NOMO-1 (cell line): ENCODE data around the gene TRMT1.

ENCODE experiments used
- DNase-seq, 2 experiments: peaks; one replicate each; lab custom pipeline; 2025; ENCODE audit not compliant: unreplicated experiment in 2 of 2; lab: John Stamatoyannopoulos, UW

TRMT1 gene

GRCh38 chr19:13103581-13104359 lies 12.8 kb downstream of the TRMT1 start:
- peak; percentile 20 to 40 for DNase-seq

DNA sequence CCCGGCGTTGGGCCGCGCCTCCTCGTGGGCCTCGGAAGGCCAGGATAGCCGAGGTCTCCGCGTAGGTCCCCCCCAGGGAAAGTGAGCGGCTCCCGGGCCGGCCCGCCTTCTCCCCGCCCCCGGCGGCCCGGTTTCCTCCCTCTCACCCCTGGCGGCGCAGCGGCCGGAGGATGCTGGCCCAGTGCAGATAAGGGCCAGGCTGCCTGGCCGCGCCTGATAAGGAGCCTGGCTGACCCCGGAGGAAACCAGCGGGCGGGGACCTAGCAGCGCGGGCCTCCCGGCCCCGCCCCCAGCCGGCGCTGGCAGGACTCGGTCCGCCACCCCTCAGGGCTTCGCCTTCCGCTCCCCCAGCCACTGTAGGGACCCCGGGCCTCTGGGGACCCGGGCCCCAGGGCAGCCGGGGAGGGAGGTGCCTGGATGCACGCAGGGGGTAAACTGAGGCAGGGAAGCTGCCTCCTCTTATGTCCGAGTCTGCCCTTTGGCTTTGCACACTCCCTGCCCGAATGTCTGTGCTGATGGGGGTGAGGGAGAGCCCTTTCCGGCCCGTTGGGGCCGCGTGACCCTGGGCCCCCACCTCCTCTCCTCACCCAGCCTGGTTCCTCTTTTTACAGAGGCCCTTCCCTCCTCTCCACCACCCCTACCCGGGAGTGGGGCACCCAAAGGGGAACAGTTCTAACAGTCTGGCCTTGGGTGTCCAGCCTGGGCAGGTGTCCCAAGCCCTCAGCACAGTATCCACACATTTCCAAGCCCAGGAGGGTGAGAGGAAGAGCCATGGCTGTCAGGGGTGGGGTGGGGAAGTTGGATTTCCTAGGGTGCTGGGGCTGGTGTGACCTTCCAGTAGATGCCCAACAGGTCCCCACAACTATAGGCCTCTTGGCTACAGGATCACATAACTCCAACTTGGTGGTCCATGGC lies 13.6 kb downstream of the TRMT1 start, which contains the start of gene LYL1:
Gene LYL1 (minus strand): TSS at position 193 of the 915 bp plus-strand sequence. CDS start 1,687 bp downstream, outside the sequence.
- DNase-seq: peak; percentile 93 to 96

- DNase-seq: peak in 1 of 2 experiments; percentile 68
These were observed 14.2 kb downstream of the TRMT1 start for GRCh38 chr19:13102416-13102665.

- DNase-seq: no peak
These were observed 14.7 kb downstream of the TRMT1 start for GRCh38 chr19:13101590-13102415.

DNA sequence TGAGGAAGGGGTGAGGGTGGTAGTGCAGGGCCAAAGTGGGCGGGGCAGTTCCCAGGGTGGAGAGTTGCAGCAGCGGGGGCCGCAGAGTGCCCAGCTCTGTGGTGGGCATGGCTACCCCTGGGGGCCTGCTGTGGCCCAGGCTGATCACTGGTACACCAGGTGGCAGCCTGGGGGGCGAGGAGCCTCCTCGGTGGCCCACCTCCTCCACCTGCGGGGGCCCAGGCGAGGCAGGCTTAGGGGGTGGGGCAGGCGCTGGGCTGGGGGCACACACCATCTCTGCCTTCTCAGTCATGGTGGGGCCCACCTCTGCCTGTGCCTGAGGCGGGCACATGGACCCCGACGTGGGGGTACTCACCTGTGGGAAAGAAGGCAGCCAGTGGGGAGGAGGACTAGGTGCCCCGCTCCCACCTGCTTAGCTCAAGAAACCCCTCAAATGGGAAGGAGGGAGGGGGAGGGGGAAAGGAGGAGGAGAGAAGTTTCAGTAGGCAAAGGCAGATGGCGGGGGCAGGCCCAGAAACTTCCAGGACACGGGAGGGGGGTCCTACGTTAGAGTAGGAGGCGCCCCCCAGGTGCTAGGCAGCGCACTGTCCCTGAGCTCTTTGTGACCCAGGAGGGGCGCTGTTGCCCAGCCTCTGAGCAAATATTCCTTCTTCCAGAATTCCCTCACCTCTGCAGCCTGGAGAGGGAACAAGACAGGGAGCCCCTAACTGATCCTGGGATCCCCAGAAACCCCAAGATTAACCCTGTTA lies 15.5 kb downstream of the TRMT1 start:
- no peak for DNase-seq

- peak in 1 of 2 experiments; percentile 26 for DNase-seq
These were observed 16.4 kb downstream of the TRMT1 start for GRCh38 chr19:13100031-13100588.

GRCh38 chr19:13099073-13099999 lies 17.2 kb downstream of the TRMT1 start:
- peak; percentile 86 to 96 for DNase-seq

DNA sequence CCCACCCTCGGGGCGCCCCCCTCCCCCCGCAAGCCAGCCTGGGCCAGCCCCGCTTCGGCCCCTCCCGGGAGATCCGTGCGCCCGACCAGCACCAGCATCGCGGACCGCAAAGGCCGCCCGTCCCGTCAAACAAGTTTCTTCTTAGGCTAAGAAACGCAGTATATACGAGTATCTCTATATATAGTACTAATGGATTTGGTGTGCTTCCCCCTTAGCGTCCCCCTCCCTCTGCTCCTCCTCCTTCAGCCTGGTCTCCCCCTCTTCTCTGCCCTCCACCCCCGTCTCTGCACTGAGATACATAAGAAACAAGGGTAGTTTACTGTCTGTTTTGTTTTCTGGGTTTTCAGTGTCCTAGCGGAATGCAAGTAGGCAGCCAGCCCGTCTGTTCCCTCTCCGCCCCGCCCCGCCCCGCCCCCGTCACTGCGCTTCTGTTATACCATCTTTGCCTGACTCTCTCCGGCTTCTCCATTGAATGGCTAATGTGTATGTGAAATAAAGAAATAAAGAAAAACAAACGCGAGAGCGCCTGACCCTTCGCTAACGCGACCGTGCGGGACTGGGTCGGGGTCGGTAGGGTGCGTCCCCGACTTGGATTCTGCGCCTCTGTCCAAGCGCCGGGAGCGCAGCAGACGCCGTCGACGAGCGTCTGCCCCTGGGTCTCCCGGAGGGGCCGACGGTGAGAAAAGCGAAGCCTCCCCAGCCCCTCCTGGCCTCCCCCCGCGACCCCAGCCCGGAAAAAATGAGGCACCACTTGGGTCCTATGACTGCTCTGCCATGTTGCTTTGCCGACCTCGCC lies 18.1 kb downstream of the TRMT1 start:
- DNase-seq: peak; percentile 58 to 70

DNA sequence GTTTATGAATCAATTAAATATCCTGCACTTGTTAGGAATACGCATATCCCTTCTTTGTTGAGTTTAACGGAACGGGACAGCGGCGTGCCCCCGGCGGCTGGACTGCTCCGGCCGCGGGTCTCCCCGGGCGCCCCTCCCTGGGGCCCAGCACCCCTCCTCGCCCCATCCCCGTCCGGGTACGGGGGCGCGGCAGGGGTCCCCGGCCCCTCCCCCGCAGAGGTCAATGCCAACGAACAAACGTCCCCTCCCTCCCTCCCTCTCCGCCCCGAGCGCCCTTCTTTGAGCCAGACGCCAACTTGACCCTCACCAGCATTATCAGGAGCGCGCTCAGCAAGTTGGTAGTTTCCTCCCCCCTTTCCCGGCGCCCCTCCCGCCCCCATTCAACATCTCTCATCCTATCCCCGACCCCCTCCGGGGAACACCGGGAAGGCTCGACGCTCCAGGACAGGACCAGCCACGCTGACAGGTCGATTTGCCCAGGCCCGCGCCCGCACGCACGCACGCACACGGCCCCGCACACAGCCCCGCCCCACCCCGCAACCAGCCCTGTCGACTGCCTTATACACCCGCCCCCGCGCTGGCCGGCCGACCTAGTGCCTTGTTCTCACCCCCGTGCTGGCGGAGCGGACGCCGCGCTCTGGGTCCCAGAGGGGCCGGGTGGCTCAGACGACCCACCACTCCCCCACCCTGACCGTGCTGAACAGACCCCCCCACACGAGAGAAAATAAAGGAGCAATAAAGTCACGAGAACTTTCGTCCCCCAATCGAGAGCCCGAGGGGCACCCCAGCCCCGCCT lies 18.9 kb downstream of the TRMT1 start:
- peak; percentile 42 to 70 for DNase-seq

DNA sequence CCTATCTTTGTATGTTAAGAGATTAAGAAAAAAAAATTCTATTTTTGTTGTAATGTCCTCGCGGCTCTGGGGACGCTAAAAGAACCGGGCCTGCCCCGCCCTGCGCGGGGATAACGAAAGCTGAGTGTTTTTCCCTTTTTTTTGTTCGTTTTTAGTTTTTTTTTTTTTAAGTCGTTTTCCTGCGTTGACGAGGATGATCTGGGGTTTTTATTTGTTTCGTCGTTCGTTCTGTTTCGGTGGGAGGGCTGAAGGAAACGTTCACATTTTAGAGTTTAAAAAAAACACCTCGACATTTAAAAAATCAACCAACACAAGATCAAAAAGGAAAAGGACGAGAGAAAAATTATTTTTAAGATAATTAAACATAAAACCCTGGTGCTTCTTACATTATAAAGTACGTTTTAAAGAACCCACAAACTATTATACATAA lies 19.5 kb downstream of the TRMT1 start:
- peak in 1 of 2 experiments; percentile 33 for DNase-seq

DNA sequence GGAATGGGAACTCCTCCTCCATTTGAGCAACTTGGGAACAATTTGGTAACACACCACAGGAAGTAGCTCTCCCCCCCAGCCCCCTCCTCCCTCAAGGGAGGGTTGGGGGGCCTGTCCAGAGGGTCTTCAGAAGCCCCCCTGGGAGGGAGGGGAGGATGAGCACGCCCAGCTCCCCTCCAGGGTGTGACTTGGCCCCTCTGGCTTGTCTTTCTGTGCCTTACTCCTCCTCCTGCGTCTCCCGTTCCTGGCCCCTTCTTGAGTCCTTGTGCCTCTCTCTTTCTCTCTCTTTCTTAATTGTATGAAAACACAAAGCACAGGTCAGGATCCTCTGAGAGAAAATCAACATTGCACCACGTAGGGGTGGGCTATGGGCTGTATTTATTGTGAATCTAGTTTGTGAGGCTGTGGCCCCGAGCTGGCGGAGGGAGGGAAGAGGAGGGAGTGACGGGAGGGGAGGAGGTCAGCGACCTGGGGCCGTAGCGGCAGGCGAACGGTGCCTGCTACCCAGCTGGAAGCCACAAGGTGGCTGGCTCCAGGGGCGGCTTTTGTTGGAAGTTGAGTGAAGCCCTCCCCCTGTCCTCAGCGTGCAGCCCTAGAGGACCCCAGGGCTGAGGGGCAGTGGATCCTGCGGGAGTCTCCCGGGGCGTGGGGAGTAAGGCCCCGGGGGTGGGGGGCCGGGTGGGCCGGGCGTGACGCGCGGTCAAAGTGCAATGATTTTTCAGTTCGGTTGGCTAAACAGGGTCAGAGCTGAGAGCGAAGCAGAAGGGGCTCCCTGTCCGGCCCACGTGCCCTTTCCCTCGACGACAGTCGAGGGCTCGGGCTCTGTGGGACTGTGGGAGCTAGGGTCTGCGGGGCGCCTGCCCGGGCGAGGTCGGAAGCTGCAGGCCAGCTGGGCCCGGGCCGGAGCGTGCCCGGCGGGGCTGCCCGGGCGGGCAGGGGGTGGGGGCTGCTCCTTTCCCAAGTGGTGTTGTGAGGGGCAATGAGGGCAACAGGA lies 20.3 kb downstream of the TRMT1 start:
- DNase-seq: peak; percentile 57 to 62

- no peak for DNase-seq
These were observed 21.2 kb downstream of the TRMT1 start for GRCh38 chr19:13095393-13095784.

DNA sequence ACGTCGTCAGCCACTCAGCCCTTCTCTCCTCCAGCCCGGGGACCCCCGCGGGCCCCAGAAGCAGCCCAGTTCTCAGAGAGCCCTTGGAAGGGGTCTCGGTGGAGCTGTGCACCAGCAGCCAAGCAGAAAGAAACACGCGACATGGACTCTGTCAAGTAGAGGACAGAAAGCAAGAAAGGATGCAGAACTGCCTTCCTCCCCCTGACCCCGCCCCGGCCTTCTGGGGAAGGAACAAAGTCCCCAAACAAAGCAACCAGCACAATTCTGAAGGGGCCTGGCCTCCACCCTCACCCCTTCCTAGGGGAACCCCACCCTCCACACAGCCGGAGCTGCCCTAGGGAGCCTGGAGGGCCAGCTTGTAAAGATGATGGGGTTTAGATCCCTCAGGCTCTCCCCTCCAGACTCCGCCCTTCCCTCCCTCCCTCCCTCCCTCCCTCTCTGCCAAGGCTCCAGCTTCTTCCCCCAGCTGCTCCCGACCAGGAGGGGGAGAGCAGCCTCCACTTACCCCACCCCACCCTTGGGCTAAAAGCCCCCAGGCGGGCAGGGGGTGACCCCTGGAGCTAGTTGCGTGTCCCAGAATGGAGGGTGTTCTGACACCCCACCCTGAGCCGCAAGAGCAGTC lies 21.7 kb downstream of the TRMT1 start:
- no peak for DNase-seq

GRCh38 chr19:13094106-13094504 lies 22.4 kb downstream of the TRMT1 start:
- DNase-seq: no peak

GRCh38 chr19:13093407-13094105 lies 23.0 kb downstream of the TRMT1 start:
- peak; percentile 68 to 73 for DNase-seq
